Measurements from ENCODE around the gene CD81. TPM values are rescaled to one million over a fixed set of nuclear protein-coding genes. Genes with fewer than 3 reads are reported as not detected.
A peak's percentile ranks its signal among the peaks of the same experiment; 100 is the strongest.

CD81 gene
- total and polyA plus RNA-seq, 10 of the 15 experiments (the other 5 are each of a cell fraction or from before 2014, with no cell fraction given), result 2.0 to 145 (median 57.2) TPM

GRCh38 chr11:2380807-2381350 is 3.8 kb downstream of the CD81 start (continued):
- TF ChIP-seq CUX1 (IDR thresholded peaks at IDR 0.05; ENCODE audit: insufficient replicate concordance, low read depth, low read length) (no peak), POLR2AphosphoS2 (IDR thresholded peaks at IDR 0.05; ENCODE audit: low read depth, low read length) (no peak; the same call in 1 of the 2 replicates), POLR2A (IDR thresholded peaks at IDR 0.05; ENCODE audit: low read depth, low read length) (no peak), CBX3 (IDR thresholded peaks at IDR 0.05; ENCODE audit: borderline replicate concordance, low read depth) (no peak), NFIC (IDR thresholded peaks at IDR 0.05; ENCODE audit: low read depth, low read length) (no peak), ATF3 (IDR thresholded peaks at IDR 0.05; ENCODE audit: borderline replicate concordance, extremely low read depth, low read depth, low read length) (no peak), PBX3 (IDR thresholded peaks at IDR 0.05; ENCODE audit: insufficient replicate concordance, low read depth, low read length) (no peak), SP1 (IDR thresholded peaks at IDR 0.05; ENCODE audit: low read depth, low read length) (peak; percentile 21), LARP7 (IDR thresholded peaks at IDR 0.05) (no peak), ZNF24 (IDR thresholded peaks at IDR 0.05) (0 out of 2 replicates have a peak, but pooled peaks have one; percentile 20), ZNF274 (IDR thresholded peaks at IDR 0.05; ENCODE audit: insufficient read depth, insufficient read length) (no peak), ELK1 (IDR thresholded peaks at IDR 0.05; ENCODE audit: low read depth, low read length) (no peak), MYB (IDR thresholded peaks at IDR 0.05; ENCODE audit: borderline replicate concordance, low read depth, low read length) (no peak), ZNF384 (IDR thresholded peaks at IDR 0.05; ENCODE audit: borderline replicate concordance, low read depth, low read length) (no peak), PML (IDR thresholded peaks at IDR 0.05; ENCODE audit: low read length) (no peak), CTCF (IDR thresholded peaks at IDR 0.05 in 2 of 3, conservative IDR thresholded peaks at IDR 0.05 in 1 of 3; ENCODE audit: control insufficient read depth in 2 of 3, extremely low read depth in 1 of 3, insufficient read depth in 1 of 3, low read depth in 3 of 3, low read length in 3 of 3) (0 out of 6 replicates have a peak, but pooled peaks of 1 of the 3 experiments have one; percentile 6), MEF2A (IDR thresholded peaks at IDR 0.05; ENCODE audit: insufficient read depth, low read depth, low read length) (no peak), BMI1 (IDR thresholded peaks at IDR 0.05; ENCODE audit: borderline replicate concordance) (no peak)

All from GM12878 (cell line).